Measurements from ENCODE around the gene TUBA1A. TPM values are rescaled to one million over a fixed set of nuclear protein-coding genes. Genes with fewer than 3 reads are reported as not detected.

The TUBA1A gene
- total RNA-seq, 1 experiment from 2014 or later, result 24.1 TPM

DNA sequence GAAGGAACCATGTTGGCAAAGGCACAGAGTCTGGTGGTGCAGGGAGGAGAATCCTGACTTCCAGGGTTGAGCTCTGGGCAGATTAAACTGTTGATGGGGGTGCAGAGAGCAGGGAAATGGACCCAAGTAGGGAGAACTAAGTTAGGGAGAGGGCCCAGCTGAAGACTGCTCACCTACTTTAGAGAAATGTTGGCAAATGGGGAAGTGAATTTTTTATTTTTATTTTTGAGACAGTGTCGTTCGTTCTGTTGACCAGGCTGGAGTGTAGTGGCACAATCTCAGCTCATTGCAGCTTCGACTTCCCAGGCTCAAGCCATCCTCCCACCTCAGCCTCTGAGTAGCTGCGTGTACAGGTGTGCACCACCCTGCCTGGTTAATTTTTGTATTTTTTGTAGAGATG is 32.1 kb upstream of the TUBA1A start:
- TF ChIP-seq, protein P1, sequence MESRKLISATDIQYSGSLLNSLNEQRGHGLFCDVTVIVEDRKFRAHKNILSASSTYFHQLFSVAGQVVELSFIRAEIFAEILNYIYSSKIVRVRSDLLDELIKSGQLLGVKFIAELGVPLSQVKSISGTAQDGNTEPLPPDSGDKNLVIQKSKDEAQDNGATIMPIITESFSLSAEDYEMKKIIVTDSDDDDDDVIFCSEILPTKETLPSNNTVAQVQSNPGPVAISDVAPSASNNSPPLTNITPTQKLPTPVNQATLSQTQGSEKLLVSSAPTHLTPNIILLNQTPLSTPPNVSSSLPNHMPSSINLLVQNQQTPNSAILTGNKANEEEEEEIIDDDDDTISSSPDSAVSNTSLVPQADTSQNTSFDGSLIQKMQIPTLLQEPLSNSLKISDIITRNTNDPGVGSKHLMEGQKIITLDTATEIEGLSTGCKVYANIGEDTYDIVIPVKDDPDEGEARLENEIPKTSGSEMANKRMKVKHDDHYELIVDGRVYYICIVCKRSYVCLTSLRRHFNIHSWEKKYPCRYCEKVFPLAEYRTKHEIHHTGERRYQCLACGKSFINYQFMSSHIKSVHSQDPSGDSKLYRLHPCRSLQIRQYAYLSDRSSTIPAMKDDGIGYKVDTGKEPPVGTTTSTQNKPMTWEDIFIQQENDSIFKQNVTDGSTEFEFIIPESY (IDR thresholded peaks at IDR 0.05; ENCODE audit: extremely low read depth, insufficient replicate concordance, low read length), result no peak
- TF ChIP-seq, protein P2, sequence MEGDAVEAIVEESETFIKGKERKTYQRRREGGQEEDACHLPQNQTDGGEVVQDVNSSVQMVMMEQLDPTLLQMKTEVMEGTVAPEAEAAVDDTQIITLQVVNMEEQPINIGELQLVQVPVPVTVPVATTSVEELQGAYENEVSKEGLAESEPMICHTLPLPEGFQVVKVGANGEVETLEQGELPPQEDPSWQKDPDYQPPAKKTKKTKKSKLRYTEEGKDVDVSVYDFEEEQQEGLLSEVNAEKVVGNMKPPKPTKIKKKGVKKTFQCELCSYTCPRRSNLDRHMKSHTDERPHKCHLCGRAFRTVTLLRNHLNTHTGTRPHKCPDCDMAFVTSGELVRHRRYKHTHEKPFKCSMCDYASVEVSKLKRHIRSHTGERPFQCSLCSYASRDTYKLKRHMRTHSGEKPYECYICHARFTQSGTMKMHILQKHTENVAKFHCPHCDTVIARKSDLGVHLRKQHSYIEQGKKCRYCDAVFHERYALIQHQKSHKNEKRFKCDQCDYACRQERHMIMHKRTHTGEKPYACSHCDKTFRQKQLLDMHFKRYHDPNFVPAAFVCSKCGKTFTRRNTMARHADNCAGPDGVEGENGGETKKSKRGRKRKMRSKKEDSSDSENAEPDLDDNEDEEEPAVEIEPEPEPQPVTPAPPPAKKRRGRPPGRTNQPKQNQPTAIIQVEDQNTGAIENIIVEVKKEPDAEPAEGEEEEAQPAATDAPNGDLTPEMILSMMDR (IDR thresholded peaks at IDR 0.05 in 2 of 3, conservative IDR thresholded peaks at IDR 0.05 in 1 of 3; ENCODE audit: borderline replicate concordance in 1 of 3, insufficient read depth in 1 of 3, low read depth in 2 of 3, low read length in 2 of 3), result no peak
- no peak for TF ChIP-seq ATF3 (IDR thresholded peaks at IDR 0.05)
- no peak for TF ChIP-seq SIN3A (IDR thresholded peaks at IDR 0.05; ENCODE audit: low read depth)
- no peak for TF ChIP-seq FOSL1 (IDR thresholded peaks at IDR 0.05; ENCODE audit: low read depth)
- TF ChIP-seq, protein P3, sequence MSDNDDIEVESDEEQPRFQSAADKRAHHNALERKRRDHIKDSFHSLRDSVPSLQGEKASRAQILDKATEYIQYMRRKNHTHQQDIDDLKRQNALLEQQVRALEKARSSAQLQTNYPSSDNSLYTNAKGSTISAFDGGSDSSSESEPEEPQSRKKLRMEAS (IDR thresholded peaks at IDR 0.05), result no peak
- TF ChIP-seq POLR2AphosphoS5 (IDR thresholded peaks at IDR 0.05; ENCODE audit: low read depth, low read length), result no peak
- TF ChIP-seq ZFX (IDR thresholded peaks at IDR 0.05), result no peak
- no peak for TF ChIP-seq YY1 (IDR thresholded peaks at IDR 0.05; ENCODE audit: extremely low read depth, insufficient replicate concordance, low read depth, low read length)
- no peak for TF ChIP-seq SRF (IDR thresholded peaks at IDR 0.05; ENCODE audit: low read depth)
- TF ChIP-seq EZH2 (IDR thresholded peaks at IDR 0.05), result no peak
- no peak for TF ChIP-seq ELF1 (IDR thresholded peaks at IDR 0.05; ENCODE audit: borderline replicate concordance, low read depth)
- TF ChIP-seq CBX3 (IDR thresholded peaks at IDR 0.05; ENCODE audit: low read depth), result no peak
- no peak for TF ChIP-seq SP1 (IDR thresholded peaks at IDR 0.05; ENCODE audit: low read depth)
- TF ChIP-seq TCF7L2 (IDR thresholded peaks at IDR 0.05; ENCODE audit: borderline replicate concordance, extremely low read depth, insufficient read depth, insufficient read length), result no peak
- TF ChIP-seq EZH2phosphoT487 (IDR thresholded peaks at IDR 0.05; ENCODE audit: borderline replicate concordance), result no peak
- TF ChIP-seq JUND (IDR thresholded peaks at IDR 0.05), result no peak
- no peak for TF ChIP-seq RAD21 (IDR thresholded peaks at IDR 0.05; ENCODE audit: low read depth)
- TF ChIP-seq POLR2A (IDR thresholded peaks at IDR 0.05; ENCODE audit: borderline replicate concordance, extremely low read depth, insufficient read depth, insufficient read length), result no peak
- TF ChIP-seq EGR1 (IDR thresholded peaks at IDR 0.05; ENCODE audit: low read depth), result no peak
- ChIA-PET POLR2A (no interaction called here), CTCF (interaction anchor here (3.2 kb wide), 1 partner anchor 15 kb away, joined by 23 read pairs; no protein-coding TSS in a partner anchor), RAD21 (ENCODE audit: low non-redundant PET in 1 of 2, low total read pairs in 2 of 2, uncharacterized antibody in 2 of 2, unreplicated experiment in 2 of 2) (no interaction called here)
- Histone ChIP-seq H3K4me3 (replicated peaks in 1 of 2; ENCODE audit: low read depth in 1 of 2, low read length in 2 of 2) (no peak overlapping the region), H3K27ac (ENCODE audit: low read depth, low read length) (no peak overlapping the region), H3K9ac (ENCODE audit: low read length) (no peak overlapping the region), H3K27me3 (ENCODE audit: insufficient read depth, low read length) (no peaks in the 10 kb centered on the region), H3K4me1 (ENCODE audit: control insufficient read depth in 1 of 2, insufficient read depth in 2 of 2, low read length in 2 of 2) (peaks cover 6 to 16% of the 10 kb centered on the region in 2 experiments; a peak in 3 of 4 replicates), H3K79me2 (ENCODE audit: insufficient read depth, low read length) (no peaks in the 10 kb centered on the region), H2AFZ (ENCODE audit: low read depth, low read length, poor library complexity, severe bottlenecking) (no peak overlapping the region), H3K36me3 (ENCODE audit: control insufficient read depth in 1 of 2, insufficient read depth in 2 of 2, low read length in 2 of 2) (no peaks in the 10 kb centered on the region), H3K9me3 (ENCODE audit: control insufficient read depth in 1 of 2, insufficient read depth in 1 of 2, low read depth in 1 of 2, low read length in 2 of 2) (no peaks in the 10 kb centered on the region), H3K4me2 (ENCODE audit: low read length) (no peak overlapping the region), H4K20me1 (ENCODE audit: insufficient read depth) (no peaks in the 10 kb centered on the region), H3K9me2 (ENCODE audit: insufficient read depth) (no peaks in the 10 kb centered on the region)
- ATAC-seq (no peak), DNase-seq (ENCODE audit: low read depth, low spot score) (no peak)
- intact Hi-C loops (cut with micrococcal nuclease), result no loop called here
- BruUV-seq (replicated peaks), result no TSS peak

Data from HCT116 (cell line).